ENCODE measurements around the gene PRICKLE1. TPM values are rescaled to one million over a fixed set of nuclear protein-coding genes. Genes with fewer than 3 reads are reported as not detected.
"Not testable (repeated sequence)": the region's sequence is repeated elsewhere in the genome, so short reads cannot be mapped to it uniquely, and the experiment has no call there.

PRICKLE1 gene
- total RNA-seq, 1 donor from 2014 or later = 0.28 TPM

GRCh38 chr12:42557586-42558172, 31.9 kb downstream of the PRICKLE1 start:
- Mint-ChIP-seq H3K27me3 (peaks cover 3% of the 10 kb centered on the region), H3K9me3 (no peaks in the 10 kb centered on the region), H3K4me1 (no peaks in the 10 kb centered on the region), H3K4me3 (no peak overlapping the region), H3K36me3 (ENCODE audit: low read depth) (no peaks in the 10 kb centered on the region), H3K27ac (no peak overlapping the region)
- intact Hi-C loops (cut with micrococcal nuclease) = no loop called here
- no peak for DNase-seq

- peaks cover 6% of the 10 kb centered on the region for H3K27me3 Mint-ChIP-seq
- no peak overlapping the region for H3K4me3 Mint-ChIP-seq
Measured at GRCh38 chr12:42556917-42557316, 32.6 kb downstream of the PRICKLE1 start.

GRCh38 chr12:42552822-42553221, 36.7 kb downstream of the PRICKLE1 start:
- H3K27me3 Mint-ChIP-seq = peaks cover 9% of the 10 kb centered on the region
- intact Hi-C loops (cut with micrococcal nuclease) = no loop called here
- H3K4me1 Mint-ChIP-seq = no peaks in the 10 kb centered on the region
- no peak overlapping the region for H3K27ac Mint-ChIP-seq
- no peaks in the 10 kb centered on the region for H3K9me3 Mint-ChIP-seq
- no peak for DNase-seq
- no peak overlapping the region for H3K4me3 Mint-ChIP-seq
- no peaks in the 10 kb centered on the region for H3K36me3 Mint-ChIP-seq (ENCODE audit: low read depth)

More at GRCh38 chr12:42556917-42557316, 32.6 kb downstream of the PRICKLE1 start:
- Mint-ChIP-seq H3K4me1 (no peaks in the 10 kb centered on the region), H3K36me3 (ENCODE audit: low read depth) (no peaks in the 10 kb centered on the region), H3K27ac (no peak overlapping the region), H3K9me3 (no peaks in the 10 kb centered on the region)
- intact Hi-C loops (cut with micrococcal nuclease) = no loop called here
- DNase-seq = no peak

- intact Hi-C loops (cut with micrococcal nuclease) = no loop called here
- peaks cover 9% of the 10 kb centered on the region for H3K27me3 Mint-ChIP-seq
- H3K27ac Mint-ChIP-seq = no peak overlapping the region
- H3K4me1 Mint-ChIP-seq = no peaks in the 10 kb centered on the region
- no peaks in the 10 kb centered on the region for H3K9me3 Mint-ChIP-seq
- H3K36me3 Mint-ChIP-seq (ENCODE audit: low read depth) = no peaks in the 10 kb centered on the region
- no peak overlapping the region for H3K4me3 Mint-ChIP-seq
- DNase-seq = no peak
Measured at GRCh38 chr12:42550800-42551199, 38.7 kb downstream of the PRICKLE1 start.

GRCh38 chr12:42546709-42547108, 42.8 kb downstream of the PRICKLE1 start:
- no peak overlapping the region for H3K27ac Mint-ChIP-seq
- intact Hi-C loops (cut with micrococcal nuclease) = no loop called here
- no peaks in the 10 kb centered on the region for H3K4me1 Mint-ChIP-seq
- no peak overlapping the region for H3K4me3 Mint-ChIP-seq
- H3K9me3 Mint-ChIP-seq = no peaks in the 10 kb centered on the region
- DNase-seq = no peak
- no peaks in the 10 kb centered on the region for H3K36me3 Mint-ChIP-seq (ENCODE audit: low read depth)
- peaks cover 7% of the 10 kb centered on the region for H3K27me3 Mint-ChIP-seq

- no peaks in the 10 kb centered on the region for H3K27me3 Mint-ChIP-seq
- no peaks in the 10 kb centered on the region for H3K9me3 Mint-ChIP-seq
- no peak overlapping the region for H3K4me3 Mint-ChIP-seq
- H3K4me1 Mint-ChIP-seq = no peaks in the 10 kb centered on the region
- intact Hi-C loops (cut with micrococcal nuclease) = no loop called here
- no peak for DNase-seq
- H3K36me3 Mint-ChIP-seq (ENCODE audit: low read depth) = no peaks in the 10 kb centered on the region
- no peak overlapping the region for H3K27ac Mint-ChIP-seq
Measured at GRCh38 chr12:42541965-42542364, 47.6 kb downstream of the PRICKLE1 start.

GRCh38 chr12:42541308-42541707, 48.2 kb downstream of the PRICKLE1 start:
- H3K27ac Mint-ChIP-seq; H3K36me3 Mint-ChIP-seq (ENCODE audit: low read depth); intact Hi-C loops (cut with micrococcal nuclease); DNase-seq; H3K27me3 Mint-ChIP-seq; H3K4me3 Mint-ChIP-seq; H3K4me1 Mint-ChIP-seq; H3K9me3 Mint-ChIP-seq: not testable (repeated sequence)

- H3K27ac Mint-ChIP-seq = no peak overlapping the region
- H3K4me3 Mint-ChIP-seq = no peak overlapping the region
- no peaks in the 10 kb centered on the region for H3K36me3 Mint-ChIP-seq (ENCODE audit: low read depth)
- H3K27me3 Mint-ChIP-seq = peaks cover 5% of the 10 kb centered on the region
- intact Hi-C loops (cut with micrococcal nuclease) = no loop called here
- no peaks in the 10 kb centered on the region for H3K9me3 Mint-ChIP-seq
- no peaks in the 10 kb centered on the region for H3K4me1 Mint-ChIP-seq
- DNase-seq = no peak
Measured at GRCh38 chr12:42539696-42540095, 49.9 kb downstream of the PRICKLE1 start.

GRCh38 chr12:42538203-42538602, 51.3 kb downstream of the PRICKLE1 start:
- Mint-ChIP-seq H3K27me3 (peaks cover 7% of the 10 kb centered on the region), H3K27ac (no peak overlapping the region), H3K36me3 (ENCODE audit: low read depth) (no peaks in the 10 kb centered on the region), H3K9me3 (no peaks in the 10 kb centered on the region), H3K4me1 (no peaks in the 10 kb centered on the region), H3K4me3 (no peak overlapping the region)
- intact Hi-C loops (cut with micrococcal nuclease) = no loop called here
- DNase-seq = no peak

GRCh38 chr12:42534184-42534838, 55.2 kb downstream of the PRICKLE1 start:
- Mint-ChIP-seq H3K27me3 (peaks cover 7% of the 10 kb centered on the region), H3K4me3 (no peak overlapping the region), H3K9me3 (no peaks in the 10 kb centered on the region), H3K4me1 (no peaks in the 10 kb centered on the region), H3K36me3 (ENCODE audit: low read depth) (no peaks in the 10 kb centered on the region), H3K27ac (no peak overlapping the region)
- no peak for DNase-seq
- intact Hi-C loops (cut with micrococcal nuclease) = no loop called here

GRCh38 chr12:42530284-42530683, 59.3 kb downstream of the PRICKLE1 start:
- intact Hi-C loops (cut with micrococcal nuclease) = no loop called here
- no peaks in the 10 kb centered on the region for H3K9me3 Mint-ChIP-seq

GRCh38 chr12:42525444-42525843, 64.1 kb downstream of the PRICKLE1 start:
- Mint-ChIP-seq H3K4me3 (no peak overlapping the region), H3K27me3 (peaks cover 3% of the 10 kb centered on the region), H3K9me3 (no peaks in the 10 kb centered on the region), H3K27ac (no peak overlapping the region), H3K4me1 (no peaks in the 10 kb centered on the region), H3K36me3 (ENCODE audit: low read depth) (no peaks in the 10 kb centered on the region)
- no peak for DNase-seq
- intact Hi-C loops (cut with micrococcal nuclease) = no loop called here

More at GRCh38 chr12:42530284-42530683, 59.3 kb downstream of the PRICKLE1 start:
- Mint-ChIP-seq H3K36me3 (ENCODE audit: low read depth) (no peaks in the 10 kb centered on the region), H3K27ac (no peak overlapping the region), H3K4me3 (no peak overlapping the region), H3K27me3 (peaks cover 4% of the 10 kb centered on the region), H3K4me1 (no peaks in the 10 kb centered on the region)
- no peak for DNase-seq

GRCh38 chr12:42524716-42525115, 64.8 kb downstream of the PRICKLE1 start:
- H3K36me3 Mint-ChIP-seq (ENCODE audit: low read depth) = no peaks in the 10 kb centered on the region
- intact Hi-C loops (cut with micrococcal nuclease) = no loop called here

GRCh38 chr12:42516573-42516972, 73.0 kb downstream of the PRICKLE1 start:
- Mint-ChIP-seq H3K36me3 (ENCODE audit: low read depth) (no peaks in the 10 kb centered on the region), H3K27ac (no peak overlapping the region), H3K4me3 (no peak overlapping the region), H3K4me1 (no peaks in the 10 kb centered on the region), H3K27me3 (peaks cover 2% of the 10 kb centered on the region), H3K9me3 (no peaks in the 10 kb centered on the region)
- DNase-seq = no peak
- intact Hi-C loops (cut with micrococcal nuclease) = no loop called here

More at GRCh38 chr12:42524716-42525115, 64.8 kb downstream of the PRICKLE1 start:
- H3K27ac Mint-ChIP-seq = no peak overlapping the region
- no peak overlapping the region for H3K4me3 Mint-ChIP-seq
- H3K4me1 Mint-ChIP-seq = no peaks in the 10 kb centered on the region
- H3K27me3 Mint-ChIP-seq = peaks cover 3% of the 10 kb centered on the region
- no peak for DNase-seq
- no peaks in the 10 kb centered on the region for H3K9me3 Mint-ChIP-seq

GRCh38 chr12:42511656-42512055, 77.9 kb downstream of the PRICKLE1 start:
- Mint-ChIP-seq H3K4me3 (no peak overlapping the region), H3K4me1 (no peaks in the 10 kb centered on the region)
- intact Hi-C loops (cut with micrococcal nuclease) = no loop called here

More at GRCh38 chr12:42511656-42512055, 77.9 kb downstream of the PRICKLE1 start:
- Mint-ChIP-seq H3K9me3 (no peaks in the 10 kb centered on the region), H3K36me3 (ENCODE audit: low read depth) (no peaks in the 10 kb centered on the region), H3K27ac (no peak overlapping the region), H3K27me3 (peaks cover 3% of the 10 kb centered on the region)
- no peak for DNase-seq

Data from activated CD4-positive, alpha-beta T cell treated with anti-CD3 and anti-CD28 coated beads, Interleukin-2, amount 10 ng/mL, durations not matched to agents 24 days and 14 days (primary cell).